H1 (cell line): Measurements from ENCODE around the gene COCH. TPM values are rescaled to one million over a fixed set of nuclear protein-coding genes. Genes with fewer than 3 reads are reported as not detected.

Experiments
- CTCF ChIA-PET: fragments of 300-600 bp; sonication (Branson Sonifier 250); formaldehyde crosslinking; loops from one replicate; lab custom pipeline; 2021; ENCODE audit not compliant: partially characterized antibody; lab: Charles Lee
- POLR2A ChIA-PET: fragments of 300-600 bp; sonication (Branson Sonifier 250); formaldehyde crosslinking; loops from one replicate; lab custom pipeline; 2021; ENCODE audit warnings: inconsistent platforms; ENCODE audit not compliant: partially characterized antibody; lab: Charles Lee
- DNase-seq, 2 experiments: peaks; one replicate each; pipeline versions ENCODE4 v3.0.0 to v3.0.0-alpha.2; 2010 to 2022; ENCODE audit warnings: low spot score in 2 of 2, low read depth in 1 of 2, mixed read lengths in 1 of 2
- FAIRE-seq: peaks from 2 replicates; lab custom pipeline; 2011; peaks lifted over from hg19 to GRCh38; lab: Jason Lieb, UNC
- H2AFZ ChIP-seq: 2 replicates; pipeline ENCODE4 v1.8.1; 2012; ENCODE audit warnings: low read length, inconsistent platforms
- H2AK5ac ChIP-seq: 2 replicates; pipeline ENCODE4 v1.6.1; 2013; ENCODE audit warnings: low read depth, low read length
- H2BK120ac ChIP-seq: replicated peaks from 2 replicates; pipeline ENCODE3; 2013; ENCODE audit warnings: low read depth, low read length, inconsistent platforms
- H2BK12ac ChIP-seq: 2 replicates; pipeline ENCODE4 v1.6.1; 2013; ENCODE audit warnings: low read depth, low read length
- H2BK15ac ChIP-seq: 2 replicates; pipeline ENCODE4 v1.6.1; 2013; ENCODE audit warnings: low read length
- H2BK20ac ChIP-seq: 2 replicates; pipeline ENCODE4 v1.6.1; 2013; ENCODE audit warnings: low read length
- H2BK5ac ChIP-seq: 2 replicates; pipeline ENCODE4 v1.6.1; 2013; ENCODE audit warnings: low read depth, low read length
- H3K14ac ChIP-seq: 2 replicates; pipeline ENCODE4 v1.6.1; 2013; ENCODE audit warnings: inconsistent platforms; ENCODE audit not compliant: insufficient read length
- H3K18ac ChIP-seq: 2 replicates; pipeline ENCODE4 v1.6.1; 2013; ENCODE audit warnings: low read length; ENCODE audit errors: extremely low read depth
- H3K23ac ChIP-seq: 2 replicates; pipeline ENCODE4 v1.6.1; 2013; ENCODE audit warnings: inconsistent platforms; ENCODE audit not compliant: insufficient read length
- H3K23me2 ChIP-seq: 2 replicates; pipeline ENCODE4 v1.6.1; 2013; ENCODE audit warnings: low read depth, low read length
- H3K27ac ChIP-seq: 2 replicates; pipeline ENCODE4 v1.6.1; 2011; ENCODE audit warnings: low read depth, low read length, inconsistent platforms
- H3K27me3 ChIP-seq, 4 experiments: replicated peaks in 1 of 4; 1 replicate in 1 of 4; 2 replicates in 3 of 4; pipeline versions ENCODE4 v1.6.1 to v1.8.1; 2011 to 2013; ENCODE audit warnings: low read length in 3 of 4, mild to moderate bottlenecking in 3 of 4, inconsistent platforms in 2 of 4, mixed read lengths in 2 of 4, moderate library complexity in 1 of 4; ENCODE audit not compliant: control insufficient read depth in 3 of 4, insufficient read depth in 3 of 4; ENCODE audit errors: extremely low read depth in 1 of 4
- H3K36me3 ChIP-seq, 4 experiments: 2 replicates each; pipeline versions ENCODE4 v1.6.1 to v1.8.1; 2011 to 2013; ENCODE audit warnings: mild to moderate bottlenecking in 4 of 4, low read length in 3 of 4, moderate library complexity in 2 of 4, control low read depth in 1 of 4, inconsistent platforms in 1 of 4; ENCODE audit not compliant: insufficient read depth in 4 of 4, control insufficient read depth in 2 of 4
- H3K4ac ChIP-seq: replicated peaks from 2 replicates; pipeline ENCODE3; 2013; ENCODE audit warnings: low read length, low read depth, mixed read lengths, inconsistent platforms; ENCODE audit not compliant: insufficient read length
- H3K4me1 ChIP-seq, 4 experiments: replicated peaks in 1 of 4; 1 replicate in 1 of 4; 2 replicates in 3 of 4; pipeline versions ENCODE4 v1.6.1 to v1.8.1; 2011 to 2013; ENCODE audit warnings: low read length in 3 of 4, inconsistent platforms in 2 of 4, mixed read lengths in 1 of 4; ENCODE audit not compliant: insufficient read depth in 4 of 4, control insufficient read depth in 3 of 4
- H3K4me2 ChIP-seq, 2 experiments: 2 replicates each; pipeline versions ENCODE4 v1.6.1 to v1.8.1; 2011 to 2013; ENCODE audit warnings: low read depth in 2 of 2, low read length in 2 of 2, control low read depth in 1 of 2, inconsistent platforms in 1 of 2, mild to moderate bottlenecking in 1 of 2; ENCODE audit not compliant: insufficient read depth in 1 of 2
- H3K4me3 ChIP-seq, 4 experiments: fragments of 200-600, 300-600 bp in 1 of 4; sonication (generic), shearing (Covaris generic), sonication (Bioruptor Twin) in 1 of 4; 2 replicates each; pipeline versions ENCODE4 v1.5.1 to v1.8.1; 2011 to 2016; ENCODE audit warnings: low read length in 4 of 4, low read depth in 3 of 4, control low read depth in 2 of 4, inconsistent platforms in 2 of 4, mild to moderate bottlenecking in 2 of 4, mixed read lengths in 1 of 4, moderate library complexity in 1 of 4; ENCODE audit not compliant: insufficient read depth in 2 of 4; ENCODE audit errors: extremely low read depth in 1 of 4
- H3K56ac ChIP-seq: replicated peaks from 2 replicates; pipeline ENCODE3; 2013; ENCODE audit warnings: low read depth, mild to moderate bottlenecking, mixed read lengths, low read length, inconsistent platforms; ENCODE audit not compliant: insufficient read length
- H3K79me1 ChIP-seq: 2 replicates; pipeline ENCODE4 v1.6.1; 2013; ENCODE audit warnings: low read depth, low read length, control low read depth
- H3K79me2 ChIP-seq, 2 experiments: 2 replicates each; pipeline versions ENCODE4 v1.6.1 to v1.8.1; 2012 to 2013; ENCODE audit warnings: low read length in 2 of 2, mild to moderate bottlenecking in 2 of 2, inconsistent platforms in 1 of 2; ENCODE audit not compliant: insufficient read depth in 2 of 2, control insufficient read depth in 1 of 2
- H3K9ac ChIP-seq, 4 experiments: replicated peaks in 1 of 4; 1 replicate in 1 of 4; 2 replicates in 3 of 4; pipeline versions ENCODE4 v1.6.1 to v1.8.1; 2011 to 2013; ENCODE audit warnings: low read depth in 3 of 4, low read length in 3 of 4, control low read depth in 2 of 4, mild to moderate bottlenecking in 2 of 4, moderate library complexity in 2 of 4, inconsistent platforms in 1 of 4; ENCODE audit errors: extremely low read depth in 1 of 4
- H3K9me3 ChIP-seq, 2 experiments: 2 replicates each; pipeline versions ENCODE4 v1.6.1 to v1.8.1; 2012 to 2013; ENCODE audit warnings: mild to moderate bottlenecking in 2 of 2, moderate library complexity in 2 of 2, control low read depth in 1 of 2, inconsistent platforms in 1 of 2, low read depth in 1 of 2, low read length in 1 of 2, mixed read lengths in 1 of 2; ENCODE audit not compliant: insufficient read depth in 2 of 2
- H4K20me1 ChIP-seq, 2 experiments: replicated peaks in 1 of 2; 2 replicates each; pipeline versions ENCODE3 to v1.8.1; 2011 to 2013; ENCODE audit warnings: inconsistent platforms in 2 of 2, low read length in 2 of 2, mild to moderate bottlenecking in 1 of 2; ENCODE audit not compliant: insufficient read depth in 2 of 2, control insufficient read depth in 1 of 2
- H4K5ac ChIP-seq: 2 replicates; pipeline ENCODE4 v1.6.1; 2013; ENCODE audit warnings: low read length, low read depth, mixed read lengths, inconsistent platforms; ENCODE audit not compliant: insufficient read length
- H4K8ac ChIP-seq: 2 replicates; pipeline ENCODE4 v1.8.0; 2013; ENCODE audit warnings: mild to moderate bottlenecking, moderate library complexity, low read length, inconsistent platforms; ENCODE audit not compliant: insufficient read depth; ENCODE audit errors: extremely low read depth
- H4K91ac ChIP-seq: replicated peaks from 2 replicates; pipeline ENCODE3; 2013; ENCODE audit warnings: low read length, mixed read lengths, inconsistent platforms; ENCODE audit not compliant: insufficient read length
- CEBPB ChIP-seq: IDR thresholded peaks from 2 replicates; pipeline ENCODE4 v1.6.1; 2012; ENCODE audit warnings: low read depth, low read length
- CHD1 ChIP-seq: IDR thresholded peaks from 2 replicates; pipeline ENCODE4 v1.6.1; 2012; ENCODE audit warnings: low read depth, low read length, improper control_type of control experiment
- CTBP2 ChIP-seq: IDR thresholded peaks from 2 replicates; pipeline ENCODE4 v1.7.0; 2011; ENCODE audit warnings: borderline replicate concordance, mild to moderate bottlenecking, moderate library complexity, mixed read lengths, low read length; ENCODE audit not compliant: insufficient read depth, insufficient read length
- EP300 ChIP-seq, 2 experiments: IDR thresholded peaks; 1 replicate in 1 of 2; 2 replicates in 1 of 2; pipeline ENCODE4 v1.6.1; 2011 to 2012; ENCODE audit warnings: low read depth in 2 of 2, low read length in 2 of 2, mild to moderate bottlenecking in 2 of 2, borderline replicate concordance in 1 of 2, inconsistent platforms in 1 of 2, moderate library complexity in 1 of 2
- EZH2 ChIP-seq: fragments of 200-600 bp; sonication (generic); IDR thresholded peaks from 2 replicates; pipeline ENCODE4 v1.7.1; 2012; ENCODE audit warnings: low read depth, mild to moderate bottlenecking, moderate library complexity, low read length, inconsistent platforms; ENCODE audit not compliant: severe bottlenecking
- NANOG ChIP-seq: IDR thresholded peaks from 2 replicates; pipeline ENCODE4 v1.6.1; 2011; ENCODE audit warnings: low read length, low read depth, mild to moderate bottlenecking, inconsistent platforms; ENCODE audit not compliant: insufficient read depth, poor library complexity, severe bottlenecking
- POLR2A ChIP-seq, 2 experiments: IDR thresholded peaks; 1 replicate in 1 of 2; 2 replicates in 1 of 2; pipeline ENCODE4 v1.6.1; 2011; ENCODE audit warnings: low read depth in 2 of 2, low read length in 2 of 2, mild to moderate bottlenecking in 2 of 2; ENCODE audit errors: control extremely low read depth in 1 of 2
- RFX5 ChIP-seq: IDR thresholded peaks from 2 replicates; pipeline ENCODE4 v1.6.1; 2011; ENCODE audit warnings: low read depth, low read length, improper control_type of control experiment, borderline replicate concordance
- RXRA ChIP-seq: IDR thresholded peaks from 2 replicates; pipeline ENCODE4 v1.6.1; 2011; ENCODE audit warnings: low read depth, mild to moderate bottlenecking, low read length, moderate library complexity; ENCODE audit not compliant: insufficient read depth
- SAP30 ChIP-seq: fragments of 300-600 bp; sonication (generic); IDR thresholded peaks from 2 replicates; pipeline ENCODE4 v1.7.1; 2012; ENCODE audit warnings: low read length, moderate library complexity, mild to moderate bottlenecking, inconsistent platforms; ENCODE audit not compliant: insufficient read depth, insufficient replicate concordance
- SIN3A ChIP-seq, 2 experiments: IDR thresholded peaks in 1 of 2; conservative IDR thresholded peaks in 1 of 2; 2 replicates each; pipeline ENCODE4 v1.6.1; 2011 to 2012; ENCODE audit warnings: low read length in 2 of 2, improper control_type of control experiment in 1 of 2, low read depth in 1 of 2, mild to moderate bottlenecking in 1 of 2
- SP1 ChIP-seq: IDR thresholded peaks from 2 replicates; pipeline ENCODE4 v1.6.1; 2011; ENCODE audit warnings: low read depth, low read length
- USF2 ChIP-seq: IDR thresholded peaks from 2 replicates; pipeline ENCODE4 v1.6.1; 2011; ENCODE audit warnings: low read length, improper control_type of control experiment
- WGBS, 2 experiments: shearing (Covaris generic) in 1 of 2; methylation state at CpG; one replicate each; pipeline versions ENCODE4 v1.1.6 to v1.1.7; 2013 to 2015; ENCODE audit warnings: low lambda C conversion rate in 2 of 2, mixed read lengths in 2 of 2, inconsistent platforms in 1 of 2, low coverage in 1 of 2, missing lambda C conversion rate in 1 of 2; ENCODE audit not compliant: insufficient replicate concordance in 2 of 2, insufficient coverage in 1 of 2, insufficient read length in 1 of 2; ENCODE audit errors: extremely low coverage in 1 of 2, missing lambda C conversion rate in 1 of 2; 5-methylcytosine and 5-hydroxymethylcytosine counted together
- polyA plus RNA-seq, 7 experiments: library from polyadenylated mRNA; depleted of rRNA in 3 of 7; stranded (reverse) in 5 of 7; unstranded in 2 of 7; fragments of >200 nt in 5 of 7; fragments of 200-250 nt in 2 of 7; gene quantifications; 1 replicate in 5 of 7; 2 replicates in 1 of 7; 4 replicates in 1 of 7; pipeline versions ENCODE4 v1.2.1 to v1.2.3, GENCODE V29; 2011 to 2013; ENCODE audit warnings: missing spikeins in 2 of 7, mixed read lengths in 2 of 7
- total RNA-seq: library from RNA; stranded (reverse); fragmentation: NEBNext Ultra II Directional; extraction: Animal tissue kit (Norgen Biotek cat#: 25700); gene quantifications from 2 replicates; pipeline ENCODE4 v1.2.1, GENCODE V29; 2021

COCH gene
- total and polyA plus RNA-seq, 2 of the 8 experiments (the other 6 are each of a cell fraction or from before 2014, with no cell fraction given), result 12.9 to 30.8 TPM

- no peaks in the 10 kb centered on the region for H3K23me2 ChIP-seq
- ChIA-PET CTCF (no interaction called here), POLR2A (no interaction called here)
- no peak overlapping the region for H2BK5ac ChIP-seq
- no peaks in the 10 kb centered on the region for H3K79me2 ChIP-seq
- H3K23ac ChIP-seq, result no peak overlapping the region
- no peak overlapping the region for H4K5ac ChIP-seq
- no peak overlapping the region for H2AK5ac ChIP-seq
- H3K18ac ChIP-seq, result no peak overlapping the region
- no peak overlapping the region for H3K4me3 ChIP-seq
- no peak overlapping the region for H3K14ac ChIP-seq
- no peaks in the 10 kb centered on the region for H3K27me3 ChIP-seq
- H4K91ac ChIP-seq, result no peak overlapping the region
- no peak overlapping the region for H3K27ac ChIP-seq
- no peak for FAIRE-seq
- H4K8ac ChIP-seq, result no peak overlapping the region
- no peak overlapping the region for H3K4ac ChIP-seq
- DNase-seq, result no peak
- no peak overlapping the region for H3K9ac ChIP-seq
- no peaks in the 10 kb centered on the region for H3K36me3 ChIP-seq
- no peak overlapping the region for H2BK15ac ChIP-seq
- no peak overlapping the region for H3K4me2 ChIP-seq
- H3K79me1 ChIP-seq, result no peaks in the 10 kb centered on the region
- H2AFZ ChIP-seq, result no peak overlapping the region
- no peak overlapping the region for H2BK20ac ChIP-seq
- H3K56ac ChIP-seq, result no peak overlapping the region
- H2BK12ac ChIP-seq, result no peak overlapping the region
- 88% methylated on average over 1 of the region's 1 CpG; no CpG with 5 or more reads in 1 of the 2 experiments for WGBS, 2 experiments
- H4K20me1 ChIP-seq, result no peaks in the 10 kb centered on the region
- H3K4me1 ChIP-seq, result no peaks in the 10 kb centered on the region
- H2BK120ac ChIP-seq, result no peak overlapping the region
- H3K9me3 ChIP-seq, result peaks cover 4% of the 10 kb centered on the region in 2 experiments; a peak in 3 of 4 replicates
- no peak for TF ChIP-seq SIN3A (conservative IDR thresholded peaks at IDR 0.05 in 1 of 2, IDR thresholded peaks at IDR 0.05 in 1 of 2; ENCODE audit: low read depth in 1 of 2, low read length in 2 of 2)
- no peak for TF ChIP-seq SAP30
- TF ChIP-seq CHD1, result no peak
- TF ChIP-seq RXRA, result no peak
- no peak for TF ChIP-seq EZH2
- no peak for TF ChIP-seq RFX5
- TF ChIP-seq CTBP2, result no peak
- no peak for TF ChIP-seq SP1
- no peak for TF ChIP-seq NANOG
- no peak for TF ChIP-seq EP300 (IDR thresholded peaks at IDR 0.05; ENCODE audit: borderline replicate concordance in 1 of 2, low read depth in 2 of 2, low read length in 2 of 2)
- TF ChIP-seq USF2, result no peak
- TF ChIP-seq POLR2A (IDR thresholded peaks at IDR 0.05; ENCODE audit: control extremely low read depth in 1 of 2, low read depth in 2 of 2, low read length in 2 of 2), result no peak
- no peak for TF ChIP-seq CEBPB
Observed at GRCh38 chr14:30826070-30826469, 48.3 kb upstream of the COCH start.
